GM18505 (cell line): ENCODE results near the gene PTX4.

Experiments
- ATAC-seq: cut with Tn5 transposase; IDR thresholded peaks from one replicate; pipeline ENCODE4 v1.9.1; 2021; ENCODE audit not compliant: unreplicated experiment
- POLR2A ChIP-seq: IDR thresholded peaks from 4 replicates; pipeline ENCODE4 v1.6.1; 2011; ENCODE audit warnings: borderline replicate concordance; ENCODE audit not compliant: insufficient read depth, insufficient read length; ENCODE audit errors: extremely low read depth

PTX4 gene

GRCh38 chr16:1464894-1465566, 23.7 kb downstream of the PTX4 start:
- ATAC-seq, result no peak
- no peak for TF ChIP-seq POLR2A

DNA sequence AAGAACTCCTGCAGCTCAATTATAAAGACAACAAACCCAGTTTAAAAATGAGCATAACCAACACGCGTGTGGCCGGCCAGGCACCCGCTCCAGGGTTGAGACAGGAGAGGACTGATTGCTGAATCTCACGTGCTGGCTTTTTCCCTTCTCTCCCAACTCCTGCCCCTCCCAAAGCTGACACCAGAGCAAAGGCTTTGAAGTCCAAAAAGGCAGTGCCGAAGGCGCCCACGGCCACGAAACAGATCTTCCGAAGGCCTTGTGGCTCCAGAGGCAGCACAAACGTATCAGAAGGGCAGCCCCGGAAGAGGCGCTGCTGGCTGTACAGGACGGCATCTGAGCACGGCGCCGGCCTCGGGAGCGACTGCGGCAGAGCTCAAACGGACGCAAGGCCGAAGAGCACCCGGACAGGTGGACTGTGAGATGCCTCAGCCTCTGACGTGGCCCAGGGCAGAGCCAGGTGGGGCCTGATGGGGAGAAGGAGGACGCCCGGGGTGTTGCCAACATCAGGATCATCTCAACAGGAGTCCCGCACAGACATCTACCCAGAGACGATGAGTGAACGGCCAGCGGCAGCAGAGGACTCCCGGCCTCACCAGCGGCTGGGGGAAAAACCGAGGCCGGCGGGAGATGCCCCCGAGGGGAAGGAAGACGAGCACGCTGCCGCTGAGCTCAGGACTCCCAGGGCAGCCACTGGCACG, 24.4 kb downstream of the PTX4 start:
- no peak for ATAC-seq

DNA sequence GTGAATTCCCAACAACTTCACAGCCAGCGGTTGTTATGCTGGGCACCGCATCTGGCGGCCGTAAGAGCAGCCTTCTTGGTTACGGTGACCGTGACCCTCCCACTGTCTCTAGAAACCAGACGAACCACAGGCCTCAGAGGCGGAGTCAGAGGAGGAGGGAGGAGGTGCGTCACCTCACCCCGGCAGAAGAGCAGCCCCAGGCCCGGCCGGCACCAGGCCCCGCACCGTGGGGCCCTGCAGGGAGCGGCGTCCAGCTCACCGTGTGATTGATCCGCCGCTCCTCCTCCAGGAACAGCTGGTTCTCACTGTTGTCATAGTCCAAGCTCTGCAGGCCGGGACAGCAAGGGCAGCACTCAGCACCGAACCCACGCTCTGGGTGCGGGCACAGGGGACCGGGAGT, 27.6 kb downstream of the PTX4 start:
- ATAC-seq, result no peak
- TF ChIP-seq POLR2A, result no peak

More for the DNA sequence above, 24.4 kb downstream of the PTX4 start:
- no peak for TF ChIP-seq POLR2A

- no peak for ATAC-seq
Measured at GRCh38 chr16:1460602-1461138, 28.1 kb downstream of the PTX4 start.

GRCh38 chr16:1459967-1460366, 28.8 kb downstream of the PTX4 start:
- TF ChIP-seq POLR2A, result no peak
- no peak for ATAC-seq

More at GRCh38 chr16:1460602-1461138, 28.1 kb downstream of the PTX4 start:
- no peak for TF ChIP-seq POLR2A

GRCh38 chr16:1458977-1459341, 29.8 kb downstream of the PTX4 start:
- TF ChIP-seq POLR2A, result no peak
- ATAC-seq, result no peak

- no peak for TF ChIP-seq POLR2A
Measured at GRCh38 chr16:1458336-1458976, 30.3 kb downstream of the PTX4 start.

GRCh38 chr16:1457489-1458245, 31.1 kb downstream of the PTX4 start:
- TF ChIP-seq POLR2A, result no peak
- ATAC-seq, result no peak

More at GRCh38 chr16:1458336-1458976, 30.3 kb downstream of the PTX4 start:
- no peak for ATAC-seq

DNA sequence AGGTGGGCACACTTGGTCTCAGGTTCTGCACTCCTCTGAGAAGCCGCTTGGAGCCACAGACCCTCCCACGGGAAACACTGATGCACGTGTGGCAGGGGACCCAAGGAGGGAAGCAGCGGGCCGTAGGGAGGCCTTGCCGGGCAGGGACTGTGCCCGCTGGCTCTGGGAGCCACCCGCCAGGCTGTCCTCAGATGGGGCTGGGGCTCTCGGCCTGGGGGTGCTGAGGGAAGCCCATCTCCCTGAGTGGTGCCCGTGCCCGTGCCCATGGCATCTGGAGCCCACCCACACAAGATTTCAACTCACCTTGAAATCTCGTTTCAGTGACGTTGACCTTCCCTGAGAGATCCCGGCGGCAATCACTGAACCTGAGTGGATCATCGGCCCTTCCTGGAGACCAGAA, 31.8 kb downstream of the PTX4 start:
- TF ChIP-seq POLR2A, result no peak
- no peak for ATAC-seq

DNA sequence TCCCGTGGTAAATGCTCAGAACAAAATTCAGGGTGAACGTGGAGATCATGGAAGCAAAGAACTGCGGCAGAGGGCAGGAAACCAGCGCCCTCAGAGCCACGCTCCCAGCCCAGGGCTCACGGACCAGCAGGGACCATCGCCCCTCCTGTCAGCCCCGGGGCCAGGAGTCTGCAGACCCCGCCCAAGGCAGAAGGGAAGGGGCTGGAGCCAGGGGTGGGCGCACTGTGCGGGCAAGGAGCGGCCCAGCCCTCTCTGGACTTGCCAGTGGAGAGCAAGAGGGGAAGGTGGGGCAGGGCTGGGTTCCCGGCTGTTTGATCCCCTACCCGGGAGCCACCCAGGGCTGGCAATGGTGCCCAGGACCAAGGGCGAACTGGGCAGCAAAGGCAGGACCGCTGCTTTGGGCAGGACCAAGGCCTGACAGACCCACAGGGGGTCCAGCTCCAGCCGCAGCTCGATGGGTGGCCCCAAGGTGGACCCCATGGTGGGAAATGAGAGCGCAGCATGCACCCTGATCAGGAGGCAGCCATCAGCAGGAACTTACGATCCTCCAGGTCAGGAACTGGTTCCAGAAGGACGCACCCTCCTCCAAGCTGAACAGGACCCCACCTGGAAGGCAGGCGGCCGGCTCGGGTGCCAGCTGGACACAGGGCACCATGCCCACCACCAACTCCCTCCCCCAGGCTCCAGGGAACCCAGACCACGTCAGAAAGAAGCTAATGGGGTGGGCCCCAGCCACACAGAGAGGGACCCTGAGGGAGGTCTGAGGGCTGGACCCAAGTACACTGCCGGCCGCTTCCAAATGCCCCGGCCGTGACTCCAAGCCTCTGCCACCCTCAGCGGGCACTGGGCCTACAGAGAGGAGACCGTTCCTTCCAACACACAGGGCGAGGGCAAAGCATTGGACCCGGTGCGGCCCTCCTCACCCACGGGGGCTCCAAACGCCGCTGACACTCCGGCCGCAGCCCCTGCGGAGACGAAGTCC, 33.3 kb downstream of the PTX4 start:
- TF ChIP-seq POLR2A, result no peak
- no peak for ATAC-seq

DNA sequence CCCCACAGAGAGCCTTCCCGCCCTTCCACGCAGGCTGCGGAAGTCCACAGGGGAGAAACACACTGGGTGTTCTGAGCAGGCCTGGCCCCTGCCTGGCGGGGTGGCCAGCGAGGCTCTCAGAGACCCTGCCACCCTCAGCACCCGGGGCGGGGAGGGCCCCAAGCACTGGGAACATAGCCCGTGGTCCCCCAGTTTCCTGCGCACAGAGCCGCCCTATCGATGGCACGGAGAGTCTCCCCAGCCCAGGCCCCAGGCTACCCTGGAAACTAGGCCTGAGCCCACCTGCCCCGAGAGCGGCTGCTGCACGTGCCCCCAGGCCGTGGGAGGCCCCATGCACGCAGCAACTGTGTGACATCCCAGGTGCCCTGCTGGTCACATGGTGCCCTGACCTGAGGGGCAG, 34.2 kb downstream of the PTX4 start:
- TF ChIP-seq POLR2A, result no peak
- no peak for ATAC-seq

GRCh38 chr16:1453316-1453715, 35.4 kb downstream of the PTX4 start:
- TF ChIP-seq POLR2A, result no peak
- ATAC-seq, result no peak
